Measurements from ENCODE around the gene EIF2A.

GRCh38 chr3:150577855-150578254 is 31.3 kb downstream of the EIF2A start:
- peak in 1 of 2 donors; percentile 24 for TF ChIP-seq CTCF (conservative IDR thresholded peaks at IDR 0.05 in 1 of 2, IDR thresholded peaks at IDR 0.05 in 1 of 2; ENCODE audit: low read depth in 1 of 2, low read length in 2 of 2)
- TF ChIP-seq EZH2 (IDR thresholded peaks at IDR 0.05; ENCODE audit: low read length, missing control alignments): no peak
